8988T (cell line): ENCODE results near the gene ASTN2.

Experiments used
- DNase-seq: peaks from one replicate; pipeline ENCODE4 v3.0.0; 2011

The ASTN2 gene

GRCh38 chr9:116494815-116495634, 919.8 kb downstream of the ASTN2 start:
- no peak for DNase-seq

DNA sequence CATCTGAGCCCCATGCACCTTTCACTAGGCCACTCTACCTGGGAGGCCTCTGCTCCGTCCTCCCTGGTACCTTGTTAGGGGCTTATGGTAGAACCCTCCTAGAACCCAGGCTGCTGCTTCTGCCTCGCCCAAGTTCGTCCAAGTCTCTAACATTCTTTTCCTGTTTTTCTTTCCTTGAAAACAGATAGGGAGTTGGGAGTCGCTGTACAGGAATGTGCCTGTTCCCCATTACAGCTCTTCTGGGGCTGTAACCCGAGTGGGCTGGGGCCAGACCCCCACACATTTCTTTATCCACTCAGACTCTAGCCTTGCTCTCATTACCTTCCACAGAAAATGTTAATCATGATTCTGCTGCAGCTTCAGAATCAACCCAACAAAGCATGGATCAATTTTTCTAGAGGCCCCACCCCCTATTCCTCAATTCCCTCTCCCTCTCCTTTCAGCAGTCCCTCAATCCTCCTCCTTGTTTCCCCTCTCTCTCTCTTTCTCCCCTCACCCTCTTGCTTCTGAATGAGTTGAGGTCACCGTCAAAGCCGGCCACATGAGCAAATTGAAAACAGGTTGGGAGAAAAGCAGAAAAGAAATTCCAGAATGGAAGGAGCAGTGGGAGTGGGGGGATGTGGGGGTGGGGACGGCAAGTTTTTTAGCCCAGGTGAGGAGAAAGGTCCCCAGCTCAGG, 921.5 kb downstream of the ASTN2 start:
- no peak for DNase-seq

GRCh38 chr9:116491659-116492058, 923.2 kb downstream of the ASTN2 start:
- DNase-seq = no peak

- no peak for DNase-seq
Observed at GRCh38 chr9:116491219-116491618, 923.6 kb downstream of the ASTN2 start.

DNA sequence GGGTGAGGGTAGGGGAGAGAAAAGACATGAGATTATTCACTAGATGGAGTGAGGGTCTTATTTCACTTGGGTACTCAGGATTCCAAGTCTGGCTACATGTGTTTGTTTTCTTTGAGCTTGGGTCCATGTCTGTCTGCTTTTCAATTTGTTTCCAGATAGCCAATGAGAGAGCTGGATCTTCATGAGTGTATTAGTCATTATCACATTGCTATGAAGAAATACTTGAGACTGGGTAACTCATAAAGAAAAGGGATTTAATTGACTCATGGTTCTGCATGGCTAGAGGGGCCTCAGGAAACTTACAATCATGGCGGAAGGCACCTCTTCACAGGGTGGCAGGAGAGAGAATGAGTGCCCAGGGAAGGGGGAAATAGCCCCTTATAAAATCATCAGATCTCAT, 924.5 kb downstream of the ASTN2 start:
- no peak for DNase-seq

GRCh38 chr9:116488373-116488772, 926.5 kb downstream of the ASTN2 start:
- no peak for DNase-seq

GRCh38 chr9:116484492-116485061, 930.3 kb downstream of the ASTN2 start:
- no peak for DNase-seq

DNA sequence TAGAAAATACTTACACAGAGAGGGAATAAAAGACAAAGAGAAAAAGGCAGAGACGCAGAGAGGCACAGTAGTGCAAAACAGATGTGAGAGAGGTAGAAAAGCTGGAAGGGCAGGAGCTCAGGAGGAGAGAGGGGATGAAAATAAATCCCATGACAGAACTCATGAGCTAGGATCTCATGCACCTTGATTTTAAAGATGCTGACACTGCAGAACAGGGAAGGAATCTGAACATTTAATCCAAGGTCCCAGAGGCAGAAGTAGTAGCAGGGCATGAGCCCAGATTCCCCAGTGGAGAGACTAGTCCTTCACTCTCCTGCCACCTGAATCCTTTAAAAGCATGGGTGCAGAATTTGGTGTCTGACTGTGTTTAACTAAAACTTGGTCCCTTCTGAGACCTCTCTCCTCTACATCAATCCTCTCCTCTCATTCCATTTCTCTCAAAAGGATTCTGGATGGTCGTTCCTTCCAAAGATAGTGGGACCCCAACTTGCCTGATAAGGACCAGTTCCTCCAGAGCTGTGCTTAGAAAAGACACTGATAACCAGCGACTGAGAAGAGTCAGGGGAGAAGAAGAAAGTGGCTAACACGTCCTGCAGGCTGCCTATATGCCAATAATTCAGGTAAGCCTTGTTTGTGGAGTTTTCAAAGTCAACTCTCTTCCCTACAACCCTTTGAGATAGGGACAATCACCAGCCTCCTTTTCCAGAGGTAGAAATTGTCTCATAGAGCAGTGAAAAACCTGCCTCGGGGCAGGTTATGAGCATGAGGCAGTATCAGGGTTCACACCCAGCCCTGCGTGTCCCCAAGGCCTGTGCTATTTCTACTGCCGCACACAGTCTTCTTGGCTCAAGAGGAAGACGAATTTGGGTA, 931.0 kb downstream of the ASTN2 start:
- DNase-seq = no peak

- DNase-seq = no peak
Observed at GRCh38 chr9:116482740-116483139, 932.1 kb downstream of the ASTN2 start.

DNA sequence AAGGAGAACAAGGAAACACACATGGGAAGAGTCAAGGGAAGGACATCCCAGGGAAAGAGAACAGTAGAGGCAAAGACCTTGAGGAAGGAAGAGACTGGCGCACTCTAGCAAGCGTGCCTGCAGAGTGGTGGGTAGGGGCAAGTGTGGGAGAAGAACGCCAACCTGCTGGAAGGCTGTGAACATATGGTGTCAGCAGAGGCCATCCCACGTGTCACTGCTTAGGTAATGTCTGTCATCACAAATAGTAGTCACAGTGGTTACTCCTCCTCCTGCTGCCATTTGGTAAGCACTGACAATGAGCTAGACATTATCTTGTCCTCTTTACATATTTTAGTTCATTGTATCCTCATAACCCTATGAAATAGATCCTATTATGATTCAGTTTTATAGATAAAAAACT, 934.2 kb downstream of the ASTN2 start:
- DNase-seq = no peak

- DNase-seq = no peak
Observed at GRCh38 chr9:116479967-116480366, 934.9 kb downstream of the ASTN2 start.

- no peak for DNase-seq
Observed at GRCh38 chr9:116479056-116479544, 935.8 kb downstream of the ASTN2 start.

DNA sequence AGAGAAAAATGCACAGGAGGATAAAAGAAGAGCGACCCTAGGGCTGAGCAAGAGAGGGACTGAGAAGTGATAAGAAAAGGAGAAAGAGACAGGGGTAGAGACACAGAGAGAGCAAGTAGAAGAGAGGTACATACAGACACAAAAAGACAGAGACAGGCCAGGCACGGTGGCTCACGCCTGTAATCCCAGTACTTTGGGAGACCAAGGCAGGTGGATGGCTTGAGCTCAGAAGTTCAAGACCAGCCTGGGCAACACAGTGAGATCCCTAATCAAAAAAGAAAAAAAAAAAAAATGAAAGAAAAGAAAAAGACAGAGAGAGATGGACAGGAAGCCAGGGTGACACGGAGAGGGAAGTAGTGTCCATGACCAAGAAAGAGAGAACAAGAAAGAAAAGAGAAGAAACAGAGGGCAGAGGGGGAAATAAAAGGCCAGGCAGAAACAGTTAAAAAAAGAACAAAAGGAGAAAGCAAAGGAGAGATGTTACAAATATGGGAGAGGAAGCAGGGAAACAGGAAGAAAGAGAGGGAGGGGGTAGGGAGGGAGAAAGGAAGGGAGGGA, 937.2 kb downstream of the ASTN2 start:
- no peak for DNase-seq

- DNase-seq = no peak
Observed at GRCh38 chr9:116476935-116477381, 937.9 kb downstream of the ASTN2 start.

GRCh38 chr9:116476002-116476401, 938.9 kb downstream of the ASTN2 start:
- DNase-seq = no peak

- DNase-seq = no peak
Observed at GRCh38 chr9:116475201-116475600, 939.7 kb downstream of the ASTN2 start.

GRCh38 chr9:116471944-116472506, 942.8 kb downstream of the ASTN2 start:
- no peak for DNase-seq

DNA sequence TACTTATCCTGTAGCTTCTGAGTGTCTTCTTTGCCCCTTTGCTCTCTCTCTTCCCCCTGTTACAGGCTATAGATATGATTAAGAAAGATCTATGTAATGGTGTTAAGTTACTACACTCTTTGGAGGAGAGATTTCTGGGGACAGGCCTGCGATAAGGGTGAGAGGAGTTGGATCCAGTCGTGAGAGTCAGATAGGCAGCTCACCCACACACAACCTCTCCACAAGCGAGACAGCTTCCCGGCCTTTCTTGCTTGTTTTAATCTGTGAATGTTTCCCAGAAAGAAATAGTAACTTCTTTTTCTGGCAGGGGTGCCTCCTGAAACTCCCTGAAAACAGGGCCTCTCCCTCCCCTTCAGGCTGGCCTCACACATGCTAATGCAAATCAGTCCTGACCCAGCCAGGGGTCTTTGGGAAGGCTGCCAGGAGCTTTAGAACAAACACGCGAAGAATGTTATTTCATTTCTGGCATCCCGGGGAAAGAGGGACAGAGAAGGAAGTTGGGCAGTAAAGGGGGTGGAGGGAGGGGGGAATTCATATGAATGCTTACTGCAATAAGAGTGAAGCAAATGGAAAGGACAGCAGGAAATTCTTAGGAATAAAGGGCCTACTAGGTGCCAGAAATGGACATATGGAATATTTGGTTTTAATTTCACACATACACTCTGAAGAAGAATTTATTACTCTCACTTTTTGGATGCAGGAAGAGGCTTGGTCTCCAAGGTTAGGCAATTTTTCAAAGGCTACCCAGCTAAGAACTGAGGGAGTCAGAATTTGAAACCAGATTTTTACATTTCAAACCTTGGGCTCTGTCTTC, 943.6 kb downstream of the ASTN2 start:
- no peak for DNase-seq

DNA sequence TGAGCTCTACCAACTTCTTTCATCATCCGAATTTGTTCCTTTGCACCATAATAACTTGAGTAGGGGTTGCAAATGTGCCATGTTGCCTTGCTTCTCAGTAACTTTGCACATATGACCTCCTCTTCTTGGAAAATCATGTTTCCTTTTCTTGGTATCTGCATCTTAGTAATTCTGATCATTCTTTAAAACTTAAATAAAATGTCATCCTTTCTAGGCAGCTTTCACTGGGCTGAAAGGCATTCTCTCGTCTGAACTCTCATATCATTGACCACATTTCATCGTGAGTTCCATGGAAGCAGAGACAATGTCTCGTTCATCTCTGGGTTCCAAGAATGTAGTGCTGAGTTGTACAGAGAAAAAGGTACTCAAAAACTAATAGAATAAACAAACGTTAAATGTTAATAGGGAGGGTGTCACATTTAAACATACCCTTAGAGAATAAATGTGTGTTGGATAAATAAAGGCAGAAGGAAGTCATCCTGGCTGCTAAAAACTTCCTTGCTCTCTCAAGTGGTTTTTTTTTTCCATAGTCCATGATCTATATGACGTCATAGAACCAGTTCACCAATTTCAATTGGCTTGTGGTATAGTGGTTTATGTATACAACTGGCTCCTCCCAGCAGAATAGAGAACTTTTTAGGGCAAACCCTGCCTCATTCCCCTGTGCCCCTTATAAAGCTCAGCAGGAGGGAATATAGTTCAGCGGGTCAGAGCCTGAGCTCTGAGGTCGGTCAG, 945.9 kb downstream of the ASTN2 start:
- no peak for DNase-seq

- no peak for DNase-seq
Observed at GRCh38 chr9:116468369-116468768, 946.5 kb downstream of the ASTN2 start.
